ENCODE results near the gene BLVRB. TPM values are rescaled to one million over a fixed set of nuclear protein-coding genes. Genes with fewer than 3 reads are reported as not detected.

Gene BLVRB
- total and polyA plus RNA-seq, 9 of the 15 experiments (the other 6 are each of a cell fraction or from before 2014, with no cell fraction given) = 81.1 to 749 (median 331) TPM

- TF ChIP-seq ZNF41 (CRISPR knock-in tag; conservative IDR thresholded peaks at IDR 0.05) (no peak), ELK1 (CRISPR knock-in tag; IDR thresholded peaks at IDR 0.05) (no peak), ETV1 (tag; conservative IDR thresholded peaks at IDR 0.05; ENCODE audit: low read depth) (no peak), POLR2B (IDR thresholded peaks at IDR 0.05; ENCODE audit: low read depth, partially characterized antibody) (peak; percentile 93), RREB1 (CRISPR knock-in tag; IDR thresholded peaks at IDR 0.05) (no peak), ZC3H8 (IDR thresholded peaks at IDR 0.05) (no peak), TRIM25 (IDR thresholded peaks at IDR 0.05; ENCODE audit: borderline replicate concordance) (no peak), ZNF444 (CRISPR knock-in tag; IDR thresholded peaks at IDR 0.05) (no peak), ELF2 (CRISPR knock-in tag; IDR thresholded peaks at IDR 0.05) (peak; percentile 25; the same call in 1 of the 2 replicates), ZC3H11A (IDR thresholded peaks at IDR 0.05; ENCODE audit: low read depth, low read length) (no peak), MTA3 (IDR thresholded peaks at IDR 0.05; ENCODE audit: borderline replicate concordance) (peak; percentile 10; the same call in 1 of the 2 replicates), ZBTB1 (CRISPR knock-in tag; IDR thresholded peaks at IDR 0.05; ENCODE audit: borderline replicate concordance, low read depth) (no peak), NCOR1 (IDR thresholded peaks at IDR 0.05) (no peak), KLF10 (CRISPR knock-in tag; IDR thresholded peaks at IDR 0.05) (no peak), TBP (optimal IDR thresholded peaks at IDR 0.05; ENCODE audit: low read depth, low read length) (peak; percentile 80), ZNF668 (CRISPR knock-in tag; IDR thresholded peaks at IDR 0.05) (no peak), ZNF354B (CRISPR knock-in tag; IDR thresholded peaks at IDR 0.05) (no peak), ZNF384 (IDR thresholded peaks at IDR 0.05; ENCODE audit: low read depth, low read length) (no peak), ZNF830 (CRISPR knock-in tag; IDR thresholded peaks at IDR 0.05) (no peak), NCOA6 (IDR thresholded peaks at IDR 0.05) (no peak), BCOR (IDR thresholded peaks at IDR 0.05) (no peak), MXD1 (CRISPR knock-in tag; IDR thresholded peaks at IDR 0.05; ENCODE audit: borderline replicate concordance, poor library complexity, severe bottlenecking) (no peak)
Observed at GRCh38 chr19:40465557-40466218, at the start of gene BLVRB (continued).

All from K562 (cell line).